HuH-7.5 (cell line): ENCODE data around the gene NUP210.
"Not testable (repeated sequence)": the region's sequence is repeated elsewhere in the genome, so short reads cannot be mapped to it uniquely, and the experiment has no call there.

ENCODE experiments used
- DNase-seq: peaks from one replicate; pipeline ENCODE4 v3.0.0; 2011; ENCODE audit warnings: low spot score

The NUP210 gene

DNA sequence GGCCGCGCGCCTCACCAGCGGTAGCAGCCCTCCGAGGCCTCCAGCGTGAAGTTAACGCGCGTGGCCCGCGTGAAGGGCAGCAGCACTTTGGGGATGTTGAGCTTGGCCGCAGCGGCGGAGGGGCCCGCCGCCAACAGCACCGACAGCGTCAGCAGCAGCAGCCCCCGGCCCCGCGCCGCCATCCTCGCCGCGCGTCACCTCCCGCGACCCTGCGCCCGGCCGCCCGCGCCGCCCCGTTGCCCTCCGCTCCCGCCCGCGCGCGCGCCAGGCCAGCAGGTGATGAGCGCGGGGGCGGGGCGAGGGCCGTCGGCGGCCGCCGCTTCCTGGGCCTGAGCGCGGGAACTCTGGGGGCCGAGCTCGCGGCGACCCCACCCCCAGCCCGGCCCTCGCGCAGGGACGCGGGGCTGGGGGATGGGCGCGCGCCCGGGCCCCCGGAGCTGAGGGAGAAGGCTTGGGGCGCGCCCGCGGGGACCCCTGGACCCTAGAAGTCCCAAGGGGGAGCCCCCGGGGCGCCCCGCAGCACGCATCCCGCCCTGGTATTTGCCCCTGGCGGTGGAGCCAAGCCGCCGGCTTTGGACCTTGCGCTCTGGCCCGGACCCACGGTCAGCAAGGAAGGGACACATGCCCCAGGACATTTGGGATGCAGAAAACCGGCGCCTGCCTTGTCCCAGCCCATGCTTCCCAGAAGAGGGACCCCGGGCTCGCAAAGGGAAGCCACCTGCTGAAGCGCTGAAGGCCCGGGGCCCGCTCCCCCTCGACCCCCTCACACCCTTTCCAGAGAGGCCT is at the start of gene NUP210:
TSS of gene NUP210 (minus strand) at position 278 of the 786 bp plus-strand sequence. CDS start at position 182, 96 bp downstream.
- DNase-seq: peak; percentile 95

DNA sequence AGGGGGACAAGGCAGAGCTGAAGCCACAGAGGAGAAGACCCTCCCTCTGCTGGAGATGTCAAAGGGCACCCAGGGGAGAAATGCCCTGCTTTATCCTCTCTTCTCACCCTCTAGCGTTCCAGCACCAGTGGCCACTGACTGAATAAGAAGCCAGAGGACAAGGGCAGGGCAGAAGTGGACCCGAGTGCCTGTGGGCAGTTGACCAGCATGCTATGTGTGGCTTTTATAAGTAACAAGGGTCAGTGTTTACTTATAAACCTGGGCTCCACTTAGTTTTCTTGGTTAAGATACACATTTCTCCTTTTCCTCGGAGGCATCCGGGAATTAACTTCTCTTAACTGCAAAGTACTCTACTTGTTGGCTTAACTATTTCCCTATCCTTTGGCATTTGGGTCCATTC is 46.7 kb upstream of the NUP210 start:
- DNase-seq: no peak

DNA sequence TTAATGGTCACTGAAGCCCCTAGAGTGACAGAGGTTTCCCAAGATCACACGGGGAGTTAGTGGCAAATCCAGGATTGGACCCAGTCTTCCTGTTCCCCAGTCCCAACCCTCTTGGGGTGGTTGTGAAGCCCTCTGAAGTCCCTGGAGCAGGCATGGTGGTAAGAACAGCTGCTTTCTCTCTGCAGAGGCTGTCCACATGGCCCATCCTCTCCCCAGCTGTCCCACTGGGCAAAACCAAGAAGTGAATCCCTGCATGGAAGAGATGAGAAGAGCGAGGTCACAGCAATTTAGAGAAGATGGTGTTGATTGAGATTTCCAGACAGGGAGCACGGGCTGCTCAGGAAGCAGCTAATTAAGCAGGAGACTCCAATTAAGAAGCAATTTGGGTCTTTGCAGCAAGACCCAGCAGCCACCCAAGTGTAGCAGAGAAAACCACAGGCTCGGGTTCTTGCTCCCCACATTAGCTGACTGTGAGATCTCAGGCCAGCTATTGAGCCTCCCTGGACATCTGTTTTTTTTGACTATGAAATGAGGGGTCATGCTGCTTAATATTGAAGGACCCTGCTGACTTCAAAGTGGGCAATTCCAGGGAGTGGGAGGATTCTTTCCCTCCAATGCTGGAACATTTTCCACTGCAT is 45.2 kb upstream of the NUP210 start:
- DNase-seq: no peak

DNA sequence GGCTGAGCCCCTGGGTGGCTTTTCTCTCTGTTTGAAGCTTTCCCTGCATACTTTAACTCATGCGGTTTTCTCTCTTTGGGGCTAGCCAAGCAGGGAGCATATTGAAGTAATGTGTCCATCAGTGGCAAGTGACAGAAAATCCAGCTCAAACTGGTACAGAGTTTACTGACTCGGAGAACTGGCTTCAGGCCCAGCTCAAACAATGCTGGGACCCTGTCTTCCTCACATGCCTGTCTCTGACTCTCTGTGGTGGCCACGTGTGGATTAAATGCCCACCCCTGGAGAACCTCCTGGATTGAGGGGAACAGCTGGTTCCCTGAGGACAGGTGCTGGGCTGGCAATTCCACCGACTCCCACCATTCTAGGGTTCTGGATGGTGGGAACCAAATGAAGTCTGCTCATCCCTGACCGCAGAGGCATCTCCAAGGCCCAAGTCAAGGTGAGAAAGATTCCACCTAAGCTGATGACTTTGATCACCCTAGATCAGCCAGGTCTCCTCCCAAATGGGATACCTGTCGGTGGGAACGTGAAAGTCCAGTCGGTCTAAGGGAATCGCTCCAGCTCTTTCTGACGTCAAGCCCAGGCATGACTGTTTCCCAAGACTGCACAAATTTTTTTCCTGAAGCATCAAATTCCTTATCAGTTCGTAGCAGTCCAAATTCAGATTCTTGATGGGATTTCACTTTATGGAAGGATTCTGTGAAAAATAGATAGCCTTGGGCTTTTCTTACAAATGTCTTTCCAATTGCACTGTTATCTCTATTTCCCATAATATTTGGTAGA is 43.7 kb upstream of the NUP210 start:
- DNase-seq: no peak

DNA sequence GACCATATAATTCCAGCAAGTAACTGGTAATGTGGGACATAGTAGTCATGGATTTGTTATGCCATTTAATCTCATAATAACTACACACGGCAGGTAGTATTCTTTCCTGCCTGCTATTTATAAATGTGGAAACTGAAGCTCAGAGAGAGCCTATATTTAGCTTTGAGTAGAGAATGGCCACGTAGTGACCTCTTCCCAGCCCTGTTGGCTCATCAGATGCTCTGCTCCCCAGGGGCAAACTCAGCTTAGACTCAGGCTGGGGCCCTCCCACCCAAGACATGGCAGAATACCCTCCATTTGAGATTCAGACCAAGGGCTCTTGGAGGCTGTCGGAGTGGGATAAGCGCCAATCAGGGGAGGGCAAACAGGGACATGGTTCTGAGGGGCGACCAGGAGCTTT is 42.7 kb upstream of the NUP210 start:
- DNase-seq: no peak

DNA sequence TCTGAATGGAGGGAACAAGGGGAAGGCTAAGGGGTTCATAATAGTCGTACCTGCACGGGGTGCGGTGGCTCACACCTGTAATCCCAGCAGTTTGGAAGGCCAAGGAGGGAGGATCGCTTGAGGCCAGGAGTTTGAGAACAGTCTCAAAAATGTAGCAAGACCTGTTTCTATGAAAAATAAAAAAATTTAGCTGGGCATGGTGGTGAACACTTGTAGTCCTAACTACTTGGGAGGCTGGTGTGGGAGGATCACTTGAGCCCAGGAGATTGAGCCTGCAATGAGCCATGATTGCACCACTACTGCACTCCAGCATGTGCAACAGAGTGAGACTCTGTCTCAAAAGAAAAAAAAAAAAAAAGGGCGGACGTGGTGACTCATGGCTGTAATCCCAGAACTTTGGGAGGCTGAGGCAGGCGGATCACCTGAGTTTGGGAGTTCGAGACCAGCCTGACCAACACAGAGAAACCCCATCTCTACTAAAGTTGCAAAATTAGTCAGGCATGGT is 42.1 kb upstream of the NUP210 start:
- no peak for DNase-seq

DNA sequence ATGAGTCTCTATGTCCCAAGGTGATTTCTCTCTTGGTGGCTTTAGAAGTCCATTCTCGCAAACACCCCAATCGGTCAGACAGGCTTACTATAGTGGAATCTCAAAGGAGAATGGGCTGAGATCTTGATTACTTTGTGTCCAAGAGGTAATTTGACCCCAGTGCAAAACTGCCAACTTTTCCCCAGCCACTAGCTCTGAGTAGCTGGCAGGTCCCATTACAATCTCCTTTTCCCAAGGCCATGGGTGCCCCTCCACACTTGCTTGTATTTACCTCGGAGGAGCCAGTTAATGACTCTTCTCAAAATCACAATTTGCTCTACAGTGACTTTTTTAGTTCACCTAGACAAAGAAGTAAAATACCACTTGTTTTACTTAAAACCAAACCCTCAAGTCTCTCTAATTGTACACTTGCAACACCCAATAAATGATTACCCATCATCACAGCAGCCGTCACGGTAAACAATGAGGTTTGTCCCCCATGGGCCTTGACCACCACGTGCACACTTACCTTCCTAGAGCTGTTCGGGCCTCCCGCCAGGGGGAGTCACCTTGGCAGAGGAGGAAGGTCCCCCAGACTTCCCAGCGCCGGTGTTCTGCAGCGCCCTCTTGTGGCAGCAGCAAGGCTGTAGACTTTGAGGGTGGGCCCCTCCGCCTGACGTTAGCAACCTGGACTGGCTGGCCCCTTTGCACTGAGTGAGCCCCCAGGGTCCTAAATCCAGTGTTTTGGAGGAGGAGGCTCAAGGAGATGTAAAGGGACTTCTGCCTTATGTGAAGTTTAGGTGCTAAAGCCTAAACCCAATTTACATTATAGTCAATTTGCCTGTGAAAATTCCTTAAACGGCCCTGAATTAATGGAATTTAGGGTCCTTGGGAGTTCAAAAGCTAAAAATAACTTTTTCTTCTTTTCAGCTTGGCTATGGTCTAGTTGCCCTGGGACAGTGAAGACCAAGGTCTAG is 41.3 kb upstream of the NUP210 start:
- DNase-seq: peak; percentile 86

DNA sequence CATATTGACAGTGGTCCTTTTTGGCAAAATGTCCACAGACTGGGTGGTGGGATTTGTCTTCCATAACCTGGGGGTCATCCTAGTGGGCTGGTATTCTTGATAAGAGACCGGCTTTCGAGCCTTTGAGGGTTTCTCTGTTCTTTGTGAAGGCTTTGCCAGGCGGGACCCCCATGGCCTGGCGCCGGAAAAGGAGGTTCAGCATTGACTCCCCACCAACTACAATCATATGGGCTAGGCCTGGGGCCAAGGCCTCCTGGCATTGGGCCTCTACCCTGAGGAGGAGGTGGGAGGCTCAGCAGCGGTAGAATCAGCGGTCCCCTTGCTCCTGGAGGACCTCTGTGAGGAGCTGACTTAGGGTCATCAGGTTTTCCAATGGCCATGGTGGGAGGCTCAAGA is 40.2 kb upstream of the NUP210 start:
- no peak for DNase-seq

DNA sequence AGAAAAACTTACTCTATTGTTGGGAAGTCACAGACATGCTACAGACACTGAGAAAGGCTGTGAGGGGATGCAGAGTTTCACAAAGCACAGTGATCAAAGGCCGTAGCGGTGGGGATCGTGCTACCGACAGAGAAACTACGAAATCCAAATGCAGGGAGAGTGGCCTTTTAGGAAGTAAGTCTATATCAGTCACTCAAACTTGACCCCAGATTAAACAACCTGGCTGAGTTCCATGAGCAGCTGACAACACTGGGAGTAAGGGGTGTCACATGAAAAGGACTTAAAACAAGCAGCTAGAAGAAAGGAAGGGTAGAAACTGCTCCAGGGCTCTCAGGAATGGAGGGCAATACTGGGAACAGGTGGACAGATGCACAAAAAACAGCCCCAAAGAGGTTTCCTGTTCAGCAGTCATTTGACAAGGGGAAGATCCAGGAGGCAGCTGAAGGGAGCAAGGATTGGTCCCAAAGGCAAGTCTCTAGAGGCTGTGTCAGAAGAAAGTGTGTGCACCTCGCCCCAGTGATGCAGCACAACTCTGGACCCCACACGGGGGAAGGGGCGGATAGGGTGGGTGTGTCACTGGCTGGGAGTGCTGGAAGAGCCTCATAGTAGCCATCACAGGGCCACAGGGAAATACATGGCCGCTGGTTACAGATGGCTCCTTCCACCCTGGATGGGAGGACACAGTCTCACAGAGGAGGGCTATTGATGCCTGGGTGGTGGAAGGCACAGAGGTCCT is 39.7 kb upstream of the NUP210 start:
- no peak for DNase-seq

DNA sequence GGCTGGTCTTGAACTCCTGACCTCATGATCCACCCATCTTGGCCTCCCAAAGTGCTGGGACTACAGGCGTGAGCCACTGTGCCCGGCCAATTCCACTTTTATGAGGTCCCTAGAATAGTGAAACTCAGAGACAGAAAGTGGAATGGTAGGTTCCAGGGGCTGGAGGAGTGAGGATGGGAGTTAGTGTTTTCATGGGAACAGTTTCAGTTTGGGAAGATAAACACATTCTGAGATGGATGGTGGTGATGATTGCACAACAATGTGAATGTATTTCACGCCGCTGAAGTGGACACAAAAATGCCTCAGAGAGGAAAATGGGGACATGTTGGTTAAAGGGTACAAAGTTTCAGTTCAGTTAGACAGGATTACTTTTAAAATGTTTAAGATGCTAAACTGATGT is 37.5 kb upstream of the NUP210 start:
- no peak for DNase-seq

DNA sequence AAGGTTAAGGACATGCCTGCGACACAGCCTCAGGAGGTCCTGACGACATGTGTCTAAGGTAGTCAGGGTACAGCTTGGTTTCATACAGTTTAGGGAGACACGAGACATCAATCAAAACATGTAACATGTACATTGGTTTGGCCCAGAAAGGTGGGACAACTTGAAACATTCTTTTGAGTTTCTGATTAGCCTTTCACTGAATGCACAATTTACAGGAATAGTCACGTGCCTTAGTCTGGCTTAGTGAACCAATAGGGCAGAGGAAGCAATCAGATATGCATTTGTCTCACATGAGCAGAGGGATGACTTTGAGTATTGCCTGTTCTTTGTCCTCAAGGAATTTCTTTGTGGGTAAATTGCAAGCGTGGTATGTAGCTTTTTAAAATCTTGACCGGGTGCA is 35.5 kb upstream of the NUP210 start:
- DNase-seq: no peak

DNA sequence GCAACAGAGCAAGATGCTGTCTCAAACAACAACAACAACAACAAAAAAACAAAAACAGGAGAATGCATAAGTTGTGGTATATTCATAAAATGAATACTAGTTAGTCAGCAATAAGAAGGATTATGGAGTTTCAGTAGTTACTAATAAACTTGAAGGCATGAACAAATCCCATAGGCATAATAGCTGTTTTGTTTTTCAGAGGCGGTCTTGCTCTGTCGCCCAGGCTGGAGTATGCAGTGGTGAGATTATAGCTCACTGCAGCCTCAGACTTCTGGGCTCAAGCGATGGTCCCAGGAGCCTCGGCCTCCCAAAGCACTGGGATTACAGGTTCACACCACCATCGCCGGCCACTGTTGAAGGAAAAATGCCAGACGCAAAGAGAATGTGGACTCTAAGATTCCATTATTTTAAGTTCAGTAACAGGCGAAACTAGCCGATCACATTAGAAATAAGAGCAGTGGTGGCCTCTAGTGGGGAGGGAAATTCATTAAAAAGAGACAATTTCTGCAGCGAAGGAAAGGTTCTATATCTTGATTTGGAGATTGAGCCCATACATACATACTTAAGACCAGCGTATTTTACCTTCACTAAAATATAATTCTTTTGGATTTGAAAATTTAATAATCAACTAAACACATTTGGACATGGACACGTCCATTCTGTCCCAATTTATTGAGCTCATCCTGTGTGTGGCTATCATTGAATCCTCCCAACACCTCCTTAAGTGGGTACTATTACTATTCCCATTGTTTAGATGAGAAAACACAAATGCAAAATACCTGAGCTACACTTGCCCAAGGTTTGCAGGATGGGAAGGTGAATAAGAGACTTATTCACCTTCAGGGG is 32.6 kb upstream of the NUP210 start:
- DNase-seq: peak; percentile 53

DNA sequence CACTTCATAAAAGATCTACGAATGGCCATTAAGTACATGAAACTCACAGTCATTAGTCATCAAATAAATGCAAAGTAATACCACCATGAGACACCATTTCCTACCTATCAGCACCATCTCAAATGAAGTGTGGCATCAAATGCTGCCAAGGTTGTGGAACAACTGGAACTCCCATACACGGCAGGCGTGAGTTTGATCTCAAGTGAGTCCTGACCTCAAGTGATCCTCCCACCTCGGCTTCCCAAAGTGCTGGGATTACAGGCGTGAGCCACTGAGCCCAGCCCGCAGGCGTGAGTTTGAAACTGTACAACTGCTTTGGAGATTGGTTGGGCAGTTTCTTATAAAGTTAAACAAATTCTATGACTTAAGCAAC is 31.2 kb upstream of the NUP210 start:
- no peak for DNase-seq

DNA sequence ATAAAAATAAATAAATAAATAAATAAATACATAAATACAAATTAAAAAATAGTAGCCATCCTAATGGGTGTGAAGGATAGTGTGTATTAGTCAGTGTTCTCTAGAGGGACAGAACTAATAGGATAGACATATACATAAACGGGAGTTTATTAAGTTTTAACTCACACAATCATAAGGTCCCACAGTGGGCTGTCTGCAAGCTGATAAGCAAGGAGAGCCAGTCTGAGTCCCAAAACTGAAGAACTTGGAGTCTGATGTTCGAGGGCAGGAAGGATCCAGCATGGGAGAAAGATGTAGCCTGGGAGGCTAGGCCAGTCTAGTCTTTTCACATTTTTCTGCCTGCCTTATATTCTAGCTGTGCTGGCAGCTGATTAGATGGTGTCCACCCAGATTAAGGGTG is 22.8 kb upstream of the NUP210 start:
- not testable (repeated sequence) for DNase-seq

DNA sequence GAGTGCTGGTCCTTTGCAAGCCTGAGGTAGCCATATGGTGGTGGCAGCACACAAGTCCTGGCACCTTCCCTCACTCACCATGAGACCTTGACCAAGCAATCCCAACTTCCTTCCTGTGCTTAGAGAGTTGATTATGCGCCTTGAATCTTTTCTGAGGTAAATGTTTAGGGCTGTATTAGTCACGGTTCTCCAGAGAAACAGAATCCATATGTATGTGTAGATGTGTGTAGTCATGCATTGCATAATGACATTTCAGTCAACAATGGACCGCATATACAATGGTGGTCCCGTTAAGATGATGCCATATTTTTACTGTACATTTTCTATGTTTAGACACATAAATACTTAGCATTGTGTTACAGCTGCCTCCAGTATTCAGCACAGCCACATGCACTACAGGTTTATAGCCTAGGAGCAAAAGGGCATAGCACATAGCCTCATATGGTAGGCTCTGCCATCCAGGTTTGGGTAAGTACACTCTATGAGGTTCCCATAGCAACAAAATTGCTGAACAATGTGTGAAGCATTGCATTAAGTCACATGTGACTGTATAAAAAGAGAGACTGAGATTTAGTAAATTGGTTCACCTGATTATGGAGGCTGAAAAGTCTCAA is 20.2 kb upstream of the NUP210 start:
- no peak for DNase-seq

DNA sequence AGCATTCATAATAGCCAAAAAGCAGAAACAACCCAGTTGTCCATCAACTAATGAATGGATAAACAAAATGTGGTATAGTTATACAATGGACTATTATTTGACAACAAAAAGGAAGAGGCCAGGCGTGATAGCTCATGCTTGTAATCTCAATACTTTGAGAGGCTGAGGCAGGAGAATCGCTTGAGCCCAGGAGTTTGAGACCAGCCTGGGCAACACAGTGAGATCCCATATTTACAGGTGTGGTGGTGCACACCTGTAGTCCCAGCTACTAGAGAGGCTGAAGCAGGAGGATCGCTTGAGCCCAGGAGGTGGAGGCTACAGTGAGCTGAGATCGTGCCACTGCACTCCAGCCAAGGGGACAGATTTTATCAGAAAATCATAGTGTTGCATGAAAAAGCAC is 16.1 kb upstream of the NUP210 start:
- not testable (repeated sequence) for DNase-seq

DNA sequence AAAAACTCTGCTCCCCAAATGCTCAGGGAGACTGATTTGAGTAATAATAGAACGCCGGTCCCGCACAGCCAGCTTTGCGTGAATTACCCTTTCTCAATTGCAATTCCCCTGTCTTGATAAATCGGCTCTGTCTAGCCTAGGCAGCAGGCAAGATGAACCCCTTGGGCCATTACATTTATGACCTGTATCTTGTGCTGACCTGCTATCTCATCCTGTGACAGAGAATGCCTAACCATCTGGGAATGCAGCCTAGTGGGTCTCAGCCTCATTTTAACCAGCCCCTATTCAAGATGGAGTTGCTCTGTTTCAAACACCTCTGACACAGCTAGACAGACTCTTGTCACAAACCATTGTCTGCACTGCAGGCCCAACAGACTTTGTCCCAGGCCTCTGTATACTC is 13.8 kb upstream of the NUP210 start:
- no peak for DNase-seq

DNA sequence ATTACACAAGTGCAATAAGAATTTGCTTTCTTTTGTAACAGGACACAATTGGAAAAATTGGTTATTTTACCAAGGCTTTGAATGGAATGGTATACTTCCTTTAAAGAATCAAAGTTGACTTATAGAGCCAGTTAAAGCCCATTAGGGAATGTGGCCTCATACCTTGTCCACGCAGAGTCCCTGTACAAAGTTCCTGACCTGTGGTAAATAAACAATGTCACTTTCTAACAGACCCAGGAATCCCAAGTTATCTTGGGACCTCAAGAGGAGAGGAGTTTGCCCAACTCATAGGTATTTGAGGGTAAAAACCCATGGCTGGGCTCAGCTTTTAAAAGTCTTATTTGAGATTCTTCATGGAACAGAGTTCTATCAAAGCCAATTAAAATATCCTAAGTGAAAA is 12.0 kb upstream of the NUP210 start:
- no peak for DNase-seq

DNA sequence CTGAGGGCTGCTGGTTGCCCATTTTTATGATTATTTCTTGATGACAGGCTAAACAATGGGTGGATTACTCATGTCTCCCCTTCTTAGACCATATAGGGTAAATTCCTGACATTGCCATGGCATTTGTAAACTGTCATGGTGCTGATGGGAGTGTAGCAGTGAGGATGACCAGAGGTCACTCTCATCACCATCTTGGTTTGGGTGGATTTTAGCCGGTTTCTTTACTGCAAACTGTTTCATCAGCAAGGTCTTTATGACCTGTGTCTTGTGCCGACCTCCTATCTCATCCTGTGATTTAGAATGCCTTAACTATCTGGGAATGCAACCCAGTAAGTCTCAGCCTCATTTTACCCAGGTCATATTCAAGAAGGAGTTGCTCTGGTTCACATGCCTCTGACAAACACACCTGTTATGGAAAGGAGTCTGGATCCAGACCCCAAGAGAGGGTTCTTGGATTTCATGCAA is 10.3 kb upstream of the NUP210 start:
- not testable (repeated sequence) for DNase-seq
